NCI-H1048 (cell line): ENCODE measurements around the gene MSANTD3.
"Not testable (repeated sequence)": the region's sequence is repeated elsewhere in the genome, so short reads cannot be mapped to it uniquely, and the experiment has no call there.

Experiments
- DNase-seq: peaks from one replicate; lab custom pipeline; 2025; lab: John Stamatoyannopoulos, UW

Gene MSANTD3, protein sequence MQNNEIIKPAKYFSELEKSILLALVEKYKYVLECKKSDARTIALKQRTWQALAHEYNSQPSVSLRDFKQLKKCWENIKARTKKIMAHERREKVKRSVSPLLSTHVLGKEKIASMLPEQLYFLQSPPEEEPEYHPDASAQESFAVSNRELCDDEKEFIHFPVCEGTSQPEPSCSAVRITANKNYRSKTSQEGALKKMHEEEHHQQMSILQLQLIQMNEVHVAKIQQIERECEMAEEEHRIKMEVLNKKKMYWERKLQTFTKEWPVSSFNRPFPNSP

DNA sequence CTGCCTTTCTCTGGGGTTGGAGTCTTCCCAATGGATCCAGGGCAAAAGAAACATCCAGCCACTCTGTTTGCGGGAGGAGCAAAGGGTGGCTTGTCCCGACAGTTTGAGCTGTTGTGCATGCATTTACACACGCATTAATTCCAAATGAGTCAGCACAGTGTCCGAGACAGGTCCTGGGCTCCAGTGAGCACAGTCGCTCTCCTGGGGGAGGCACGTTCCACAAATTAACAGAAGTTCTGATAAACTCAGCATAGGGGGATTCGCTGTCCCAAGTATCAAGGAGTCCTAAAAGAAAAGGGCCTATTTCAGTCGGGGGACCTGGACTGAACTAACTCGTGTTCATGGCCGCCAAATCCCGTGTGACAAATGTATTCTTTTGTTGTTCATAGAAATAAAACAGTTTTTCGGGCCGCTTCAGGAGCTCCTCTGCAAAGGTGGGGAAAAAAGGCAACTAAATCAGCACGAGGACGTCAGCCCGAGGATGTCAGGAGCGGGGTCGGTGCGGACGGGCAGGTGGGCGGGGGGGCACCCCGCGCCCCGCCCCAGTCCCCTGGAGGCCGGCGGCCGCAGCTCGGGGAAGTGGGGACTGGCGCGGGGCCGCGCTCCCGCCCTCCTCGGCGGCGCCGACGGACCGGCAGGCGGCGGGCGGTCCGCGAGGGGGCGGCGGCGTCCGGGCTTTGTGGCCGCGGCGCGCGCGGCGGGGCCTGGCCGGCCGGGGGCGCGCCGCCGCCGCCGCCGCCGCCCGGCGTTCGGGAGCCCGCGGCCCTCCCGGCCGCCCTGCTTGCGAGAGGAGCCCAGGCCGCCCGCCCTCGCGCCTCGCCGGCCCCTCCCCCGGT lies at the start of gene MSANTD3:
MSANTD3 (plus strand) TSS at position 614 of the 836 bp plus-strand sequence. CDS start 14,796 bp downstream, outside the sequence.
- DNase-seq, result no peak

DNA sequence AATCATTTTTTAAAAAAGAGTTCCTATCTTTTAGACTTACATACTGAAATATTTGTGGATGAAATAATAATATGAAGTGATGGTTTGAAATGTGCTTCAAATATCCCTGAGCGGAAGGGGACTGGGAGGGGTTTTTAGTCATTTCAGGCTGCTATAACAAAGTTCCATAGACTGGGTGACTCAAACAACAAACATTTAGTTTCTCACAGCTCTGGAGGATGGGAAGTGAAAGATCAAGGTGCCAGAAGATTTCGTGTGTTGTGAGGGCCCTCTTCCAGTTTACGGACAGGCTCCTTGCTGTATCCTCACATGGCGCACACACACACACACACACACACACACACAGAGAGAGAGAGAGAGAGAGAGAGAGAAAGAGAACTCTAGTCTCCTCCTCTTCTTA lies 47.1 kb upstream of the MSANTD3 start:
- no peak for DNase-seq

DNA sequence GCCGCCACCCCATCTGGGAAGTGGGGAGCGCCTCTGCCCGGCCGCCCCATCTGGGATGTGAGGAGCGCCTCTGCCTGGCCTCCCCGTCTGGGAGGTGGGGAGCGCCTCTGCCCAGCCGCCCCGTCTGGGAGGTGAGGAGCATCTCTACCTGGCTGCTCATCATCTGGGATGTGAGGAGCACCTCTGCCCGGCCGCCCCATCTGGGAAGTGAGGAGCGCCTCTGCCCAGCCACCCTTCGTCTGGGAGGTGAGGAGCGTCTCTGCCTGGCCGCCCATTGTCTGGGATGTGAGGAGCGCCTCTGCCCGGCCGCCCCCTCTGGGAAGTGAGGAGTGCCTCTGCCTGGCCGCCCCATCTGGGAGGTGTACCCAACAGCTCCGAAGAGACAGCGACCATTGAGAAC lies 34.0 kb upstream of the MSANTD3 start:
- not testable (repeated sequence) for DNase-seq

DNA sequence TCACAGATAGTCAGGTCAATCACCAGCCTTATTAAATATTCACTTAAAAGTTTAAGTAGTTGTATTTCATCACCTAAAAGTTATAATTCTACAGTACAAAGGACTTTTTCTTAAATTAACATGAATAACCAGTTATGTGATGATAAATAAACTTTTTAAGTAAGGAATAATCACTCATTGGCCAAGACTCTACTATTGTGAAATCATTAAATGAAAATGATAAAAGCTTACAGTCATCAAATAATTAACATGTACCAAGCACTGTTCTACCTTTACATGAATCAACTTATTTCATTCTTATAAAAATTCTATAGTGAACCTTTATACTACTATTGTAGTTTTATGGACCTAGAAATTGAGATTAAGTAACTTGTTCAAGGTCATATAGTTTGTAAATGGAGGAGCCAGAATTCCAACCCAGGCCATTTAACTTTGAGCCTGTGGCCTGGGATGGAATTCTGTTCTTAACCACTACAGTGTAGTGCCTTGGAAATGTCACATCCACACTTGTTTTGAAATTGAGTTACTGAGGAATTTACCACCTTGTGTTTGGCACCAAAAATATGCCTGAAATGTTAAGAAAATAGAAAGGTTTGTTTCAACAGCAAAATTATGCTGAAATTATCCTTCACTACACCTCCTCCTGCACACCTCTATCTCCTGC lies 32.8 kb upstream of the MSANTD3 start:
- DNase-seq, result no peak

DNA sequence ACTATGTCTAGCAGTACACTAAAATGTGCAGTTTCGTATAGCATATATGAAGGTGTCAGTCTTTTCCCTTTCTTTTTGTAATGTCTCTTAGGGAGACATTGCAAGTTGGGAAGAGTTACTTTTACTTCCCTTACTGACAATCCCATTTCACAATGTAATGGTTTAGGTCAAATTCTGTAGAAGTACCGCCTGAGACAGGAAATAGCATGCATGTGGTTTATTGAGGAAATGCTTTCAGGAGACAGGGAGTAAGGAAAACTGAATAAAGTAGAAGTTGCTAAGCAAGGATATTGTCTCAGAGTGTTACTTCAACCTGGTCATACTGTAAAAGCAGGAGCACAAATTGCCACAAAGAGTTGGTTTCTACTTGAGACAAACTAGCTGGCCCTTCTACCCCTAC lies 32.1 kb upstream of the MSANTD3 start:
- DNase-seq, result no peak

DNA sequence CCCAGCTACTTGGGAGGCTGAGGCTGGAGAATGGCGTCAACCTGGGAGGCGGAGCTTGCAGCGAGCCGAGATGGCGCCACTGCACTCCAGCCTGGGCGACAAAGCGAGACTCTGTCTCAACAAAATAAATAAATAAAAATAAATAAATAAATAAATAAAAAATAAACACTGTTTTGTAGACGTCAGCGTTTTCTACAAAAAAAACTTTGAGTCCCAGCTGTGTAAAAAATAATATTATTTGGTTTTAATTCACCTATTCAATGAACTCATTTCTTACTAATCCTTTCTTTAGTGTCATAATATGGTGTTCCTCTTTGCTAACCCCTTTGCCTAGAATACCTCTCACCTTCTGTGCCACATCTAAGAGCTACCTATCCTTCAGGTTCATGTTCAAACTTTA lies 30.2 kb upstream of the MSANTD3 start:
- DNase-seq, result no peak

DNA sequence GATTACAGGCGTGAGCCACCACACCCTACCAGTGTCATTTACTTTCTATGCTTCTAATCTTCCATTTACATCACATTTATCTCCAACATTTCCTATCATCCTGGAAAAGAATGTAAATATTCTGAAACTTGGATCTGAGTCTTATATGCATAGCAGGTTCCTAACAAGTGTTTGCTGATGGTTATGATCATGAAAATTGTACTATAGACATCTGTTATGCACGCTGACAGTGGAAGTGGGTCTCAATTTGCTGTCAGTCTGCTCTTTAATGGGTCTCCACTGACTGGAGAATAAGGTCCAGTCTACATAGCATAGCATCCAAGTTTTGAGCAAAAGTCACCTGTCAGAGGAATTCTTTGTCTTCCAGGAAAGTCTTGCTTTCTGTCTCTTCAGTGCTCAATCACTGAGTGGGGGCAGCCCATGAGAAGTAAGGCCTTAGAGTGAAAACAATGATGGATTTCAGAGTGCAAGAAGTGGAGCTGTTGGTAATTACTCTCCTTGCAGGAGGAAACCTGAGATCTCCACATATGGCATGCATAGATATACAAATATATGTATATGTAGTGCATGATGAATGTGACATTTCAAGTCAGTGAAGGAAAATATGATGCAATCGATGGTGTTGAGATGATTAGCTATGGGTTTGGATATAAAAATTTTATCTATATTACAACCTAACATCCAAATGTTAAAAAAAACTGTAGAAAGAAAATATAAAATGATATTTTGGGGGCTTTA lies 29.2 kb upstream of the MSANTD3 start:
- DNase-seq, result no peak

DNA sequence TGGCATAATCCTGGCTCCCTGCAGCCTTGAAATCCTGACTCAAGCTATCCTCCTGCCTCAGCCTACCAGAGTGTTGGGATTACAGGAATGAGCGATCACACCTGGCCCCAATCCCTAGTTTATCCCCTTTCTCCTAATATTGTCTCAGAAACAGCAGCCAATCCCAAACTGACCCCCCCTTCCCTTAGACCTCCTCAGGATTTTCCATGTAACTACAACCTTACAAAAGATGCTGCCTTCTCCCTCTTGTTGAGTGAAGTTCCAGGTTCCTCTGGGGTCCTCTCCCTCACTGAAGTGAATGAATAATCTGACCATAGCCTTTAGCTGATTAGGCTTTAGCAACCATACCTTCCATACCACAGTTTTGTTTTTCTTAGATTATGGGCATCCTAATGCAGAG lies 25.9 kb upstream of the MSANTD3 start:
- no peak for DNase-seq

DNA sequence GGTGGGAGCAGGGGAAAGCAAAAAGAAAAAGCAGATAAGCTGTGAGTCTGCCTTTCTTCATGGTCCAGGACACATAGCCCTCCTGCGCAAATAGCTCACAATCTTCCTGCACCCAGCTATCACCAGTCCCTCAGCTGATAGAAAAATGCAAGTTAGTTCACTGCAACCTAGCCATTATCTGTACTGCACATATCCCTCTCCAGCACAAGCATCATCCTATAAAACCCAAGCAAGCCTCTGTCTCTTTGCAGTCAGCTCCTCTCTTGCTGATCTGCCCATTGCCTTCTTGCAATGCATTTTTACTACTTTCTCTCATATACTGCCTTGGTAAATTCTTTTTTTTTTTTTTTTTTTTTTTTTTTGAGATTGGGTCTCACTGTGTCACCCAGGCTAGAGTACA lies 20.0 kb upstream of the MSANTD3 start:
- DNase-seq, result no peak

DNA sequence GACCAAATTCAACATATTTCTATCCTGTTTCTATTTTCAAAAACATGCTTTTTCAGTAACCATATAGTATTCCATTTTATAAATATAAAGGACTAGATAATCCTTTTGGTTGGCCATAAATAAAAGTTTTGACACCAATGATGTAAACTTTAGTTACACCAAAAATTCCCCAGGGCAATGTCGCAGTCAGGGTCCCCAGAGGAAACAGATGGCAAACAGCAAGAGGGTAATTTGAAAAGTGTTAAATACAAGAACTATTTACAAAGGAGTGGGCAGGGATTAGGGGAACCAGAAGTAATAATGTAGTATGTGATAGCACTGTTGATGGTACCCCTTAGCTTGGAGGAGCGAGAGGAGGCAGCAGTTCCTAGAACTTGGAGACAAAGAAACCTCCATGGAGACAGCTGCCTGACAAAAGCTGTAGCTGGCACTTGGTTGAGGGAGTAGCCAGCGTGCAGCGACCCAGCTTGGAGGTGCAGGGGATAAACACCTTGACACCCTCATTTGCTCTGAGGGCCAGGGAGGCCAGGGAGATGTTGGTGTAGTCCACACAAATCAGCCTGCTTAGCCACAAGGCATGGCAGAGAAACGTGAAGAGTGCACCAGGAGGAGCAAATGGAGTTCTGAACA lies 18.3 kb upstream of the MSANTD3 start:
- DNase-seq, result no peak

DNA sequence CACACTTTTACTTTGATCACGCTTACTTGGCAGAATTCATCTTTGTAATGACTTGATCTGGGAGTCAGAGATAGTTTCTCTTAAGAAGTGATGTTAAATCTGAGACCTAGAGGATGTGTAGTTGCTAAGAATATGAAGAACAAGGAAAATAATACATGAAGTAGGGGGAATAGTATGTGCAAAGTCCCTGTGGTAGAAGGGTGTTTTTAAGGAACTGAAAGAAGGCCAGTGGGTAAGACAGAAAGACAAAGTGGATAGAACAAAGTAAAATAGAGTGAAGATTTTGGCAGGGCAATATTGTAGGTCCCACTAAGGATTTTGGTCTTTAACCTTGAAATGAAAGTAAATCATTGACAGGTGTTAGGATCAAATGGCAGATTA lies 17.8 kb upstream of the MSANTD3 start:
- no peak for DNase-seq

DNA sequence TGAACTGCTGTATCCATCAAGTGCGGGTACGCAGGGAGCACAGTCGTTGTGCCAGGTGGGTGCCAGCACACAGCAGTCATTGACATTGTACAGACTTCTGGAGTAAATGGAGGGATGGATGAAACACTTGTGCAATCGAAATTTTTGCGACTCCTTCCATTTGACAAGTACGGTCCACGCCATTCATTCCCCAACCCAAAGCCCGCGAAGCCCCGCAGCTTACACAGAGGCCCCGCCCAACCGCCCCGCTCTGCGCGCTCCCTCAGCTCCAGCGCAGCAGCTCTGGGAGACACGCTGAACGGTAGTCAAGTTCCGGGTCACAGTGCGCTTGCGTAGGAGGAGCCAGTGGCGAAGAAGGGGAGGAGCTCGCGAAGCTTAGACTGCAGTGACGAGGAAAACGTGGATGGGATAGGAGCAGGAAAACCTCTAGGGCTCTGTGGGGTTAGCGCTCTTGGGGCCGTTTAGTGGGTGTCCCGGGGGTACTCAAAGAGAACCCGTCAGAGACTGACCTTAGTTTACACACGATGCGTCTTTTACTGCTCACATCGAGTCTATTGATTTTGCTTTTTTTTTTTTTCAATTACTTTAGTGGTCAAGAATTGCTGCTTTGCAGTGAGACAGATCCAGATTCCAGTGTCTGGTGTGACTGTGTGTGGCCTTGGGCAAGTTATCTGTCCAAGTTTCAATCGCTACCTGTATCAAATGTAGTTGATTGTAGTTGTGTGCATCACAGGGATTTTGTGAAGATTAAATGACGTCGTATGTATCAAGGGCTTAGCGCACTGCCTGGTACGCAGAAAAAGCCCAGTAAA lies 15.3 kb upstream of the MSANTD3 start:
- DNase-seq, result no peak

DNA sequence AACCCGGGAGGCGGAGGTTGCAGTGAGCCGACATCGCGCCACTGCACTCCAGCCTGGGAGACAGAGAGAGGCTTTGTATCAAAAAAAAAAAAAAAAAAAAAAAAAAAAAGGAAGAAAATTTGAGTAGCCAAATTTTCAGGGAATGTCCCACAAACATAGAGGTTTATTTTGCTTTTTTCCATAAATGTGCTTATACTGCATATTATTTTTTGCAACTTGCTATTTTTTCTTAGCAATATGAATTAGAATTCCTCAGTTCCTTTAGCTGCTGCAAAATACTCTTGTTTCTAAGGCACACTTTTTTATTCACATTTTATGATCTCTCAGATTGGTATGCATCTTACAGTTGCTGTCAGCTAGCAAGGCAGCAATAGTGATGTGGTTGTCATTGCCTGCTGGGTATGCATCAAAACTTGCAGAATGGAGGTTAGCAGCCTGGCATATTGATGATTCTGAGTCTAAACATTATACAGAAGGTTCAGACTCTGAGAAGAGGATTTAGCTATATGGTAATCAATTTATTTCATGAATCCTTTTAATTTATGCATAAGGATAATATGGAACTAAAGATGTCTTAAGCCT lies 13.0 kb upstream of the MSANTD3 start:
- DNase-seq, result no peak

DNA sequence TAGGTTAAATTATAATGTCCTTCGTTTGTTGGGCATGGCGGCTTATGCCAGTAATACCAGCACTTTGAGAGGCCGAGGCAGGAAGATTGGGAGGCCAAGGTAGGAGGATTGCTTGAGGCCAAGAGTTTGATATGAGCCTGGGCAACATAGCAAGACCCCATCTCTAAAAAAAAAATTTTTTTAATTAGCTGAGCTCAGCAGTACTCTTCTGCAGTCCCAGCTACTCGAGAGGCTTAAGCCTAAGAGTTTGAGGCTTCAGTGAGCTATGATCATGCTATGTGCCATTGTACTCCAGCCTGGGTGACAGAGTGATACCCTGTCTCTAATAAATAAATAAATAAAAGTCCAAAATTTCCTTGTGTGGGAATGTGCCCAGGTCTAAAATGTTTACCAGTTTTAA lies 9.1 kb upstream of the MSANTD3 start:
- no peak for DNase-seq

DNA sequence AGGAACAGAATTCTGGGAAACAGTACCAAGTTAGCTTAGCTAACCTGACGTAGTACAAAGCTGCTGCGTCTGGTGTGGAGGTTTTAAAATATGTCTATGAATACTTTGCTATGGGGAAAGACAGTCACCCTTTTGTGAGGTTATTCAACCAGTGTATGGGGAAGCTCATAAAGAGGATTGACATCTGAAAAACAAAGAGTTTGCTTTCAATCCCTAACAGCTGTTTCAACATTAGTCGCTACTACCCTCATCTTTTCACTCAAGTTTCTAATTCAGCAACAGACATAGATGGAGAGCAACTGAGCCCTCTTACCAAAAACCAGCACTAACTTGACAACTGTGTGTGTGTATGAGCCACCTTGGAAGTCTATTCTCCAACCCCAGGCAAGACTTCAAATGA lies 7.8 kb upstream of the MSANTD3 start:
- no peak for DNase-seq

DNA sequence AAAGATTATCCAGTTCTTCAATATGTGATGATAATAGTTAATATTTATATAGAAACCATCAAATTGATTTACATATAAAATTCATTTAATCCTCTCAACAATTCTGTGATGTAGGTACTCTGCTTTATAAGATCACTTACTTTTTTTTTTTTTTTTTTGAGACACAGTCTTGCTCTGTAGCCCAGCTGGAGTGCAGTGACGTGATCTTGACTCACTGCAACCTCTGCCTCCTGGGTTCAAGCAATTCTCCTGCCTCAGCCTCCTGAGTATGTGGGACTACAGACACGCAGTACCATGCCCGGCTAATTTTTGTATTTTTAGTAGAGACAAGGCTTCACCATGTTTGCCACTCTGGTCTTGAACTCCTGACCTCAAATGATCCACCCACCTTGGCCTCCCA lies 5.8 kb upstream of the MSANTD3 start:
- DNase-seq, result not testable (repeated sequence)

DNA sequence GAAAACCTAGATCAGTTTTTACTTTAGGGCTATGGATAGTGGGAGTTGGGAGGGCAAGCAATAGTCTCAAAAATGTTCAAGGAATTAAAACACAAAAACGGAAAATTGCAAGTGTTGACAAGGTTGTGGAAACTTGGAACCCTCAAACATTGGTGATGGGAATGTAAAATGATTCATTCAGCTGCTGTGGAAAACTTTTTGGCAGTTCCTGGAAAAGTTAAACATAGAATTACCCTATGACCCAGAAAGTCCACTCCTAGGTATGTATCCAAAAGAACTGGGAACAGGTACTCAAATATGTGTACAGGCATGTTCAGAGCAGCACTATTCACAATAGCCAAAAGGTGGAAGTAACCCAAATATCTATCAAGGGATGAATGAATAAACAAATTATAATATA lies 1.2 kb upstream of the MSANTD3 start:
- no peak for DNase-seq

DNA sequence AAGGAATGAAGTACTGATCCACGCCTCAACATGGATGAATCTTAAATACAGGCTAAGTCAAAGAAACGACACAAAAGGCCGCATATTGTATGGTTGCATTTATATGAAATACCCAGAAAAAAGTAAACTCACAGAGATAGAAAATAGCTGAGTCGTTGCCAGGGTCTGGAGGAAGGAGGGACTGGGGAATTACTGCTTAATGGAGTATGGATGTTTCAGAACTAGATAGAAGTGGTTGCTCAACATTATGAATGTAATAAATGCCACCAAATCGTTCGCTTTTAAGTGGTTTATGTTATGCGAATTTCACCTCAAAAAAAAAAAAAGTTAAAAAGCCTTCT lies 784 bp upstream of the MSANTD3 start:
- no peak for DNase-seq

DNA sequence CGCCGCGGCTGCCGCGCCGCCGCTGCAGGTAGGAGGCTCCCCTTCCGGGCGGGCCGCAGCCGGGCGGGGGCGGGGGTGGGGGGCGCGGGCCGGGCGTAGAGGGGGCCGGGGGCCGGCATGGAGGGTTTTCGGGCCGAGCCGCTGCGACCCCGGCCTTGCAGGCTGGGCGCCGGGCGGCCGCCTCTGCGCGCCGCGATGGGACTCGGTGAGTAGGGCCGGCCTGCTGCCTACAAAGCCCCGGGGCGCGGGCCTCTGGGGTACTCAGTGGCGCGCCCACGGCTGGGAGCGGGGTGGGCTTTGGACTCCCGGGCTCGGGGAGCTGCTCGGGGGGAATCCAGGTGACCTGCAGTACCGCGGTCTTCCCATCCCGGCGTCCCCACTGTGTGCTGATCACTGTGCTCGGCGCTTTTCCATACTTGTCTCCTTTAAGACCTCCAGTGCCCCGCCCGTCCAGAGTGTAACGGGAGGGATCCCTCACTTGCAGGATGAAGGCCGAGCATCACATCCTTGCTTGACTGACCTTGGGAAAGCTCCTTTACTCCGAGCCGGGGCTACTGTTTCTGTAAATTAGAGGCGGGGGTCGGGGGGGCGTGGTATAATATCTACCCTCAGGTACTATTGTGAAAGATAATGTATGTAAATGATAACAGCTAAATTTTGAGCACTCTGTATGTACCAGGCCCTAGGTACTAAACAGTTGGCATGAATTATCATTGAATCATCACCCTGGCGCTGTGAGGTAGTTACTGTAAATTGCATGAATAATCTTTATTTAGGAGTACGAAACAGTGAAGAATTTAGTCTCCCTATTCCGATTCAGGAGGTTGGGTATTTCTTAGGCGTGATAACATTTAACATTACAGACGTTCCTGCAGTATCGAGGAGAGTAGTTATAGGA lies 672 bp downstream of the MSANTD3 start:
- DNase-seq, result no peak
